ENCODE results near the gene IGF1R.

IGF1R gene

GRCh38 chr15:98714922-98715321 is 66.6 kb downstream of the IGF1R start:
- H3K36me3 ChIP-seq (replicated peaks; ENCODE audit: low read depth, low read length) = peaks cover 19% of the 10 kb centered on the region
- no peak overlapping the region for H3K27ac ChIP-seq (ENCODE audit: low read length)
- H2AFZ ChIP-seq (ENCODE audit: low read depth, low read length) = no peak overlapping the region
- peaks cover 63% of the 10 kb centered on the region for H4K20me1 ChIP-seq (ENCODE audit: insufficient read depth, low read length)
- H3K4me2 ChIP-seq (ENCODE audit: low read length) = no peak overlapping the region
- peaks cover 23% of the 10 kb centered on the region for H3K4me1 ChIP-seq (ENCODE audit: low read length)
- H3K27me3 ChIP-seq (ENCODE audit: low read depth, low read length) = no peaks in the 10 kb centered on the region
- no peak overlapping the region for H3K4me3 ChIP-seq (ENCODE audit: low read length)
- H3K9ac ChIP-seq (ENCODE audit: low read length) = no peak overlapping the region
- peaks cover 56% of the 10 kb centered on the region for H3K79me2 ChIP-seq (ENCODE audit: low read length)
- no peak for TF ChIP-seq EZH2phosphoT487 (IDR thresholded peaks at IDR 0.05; ENCODE audit: low read depth)
- TF ChIP-seq, protein P1, sequence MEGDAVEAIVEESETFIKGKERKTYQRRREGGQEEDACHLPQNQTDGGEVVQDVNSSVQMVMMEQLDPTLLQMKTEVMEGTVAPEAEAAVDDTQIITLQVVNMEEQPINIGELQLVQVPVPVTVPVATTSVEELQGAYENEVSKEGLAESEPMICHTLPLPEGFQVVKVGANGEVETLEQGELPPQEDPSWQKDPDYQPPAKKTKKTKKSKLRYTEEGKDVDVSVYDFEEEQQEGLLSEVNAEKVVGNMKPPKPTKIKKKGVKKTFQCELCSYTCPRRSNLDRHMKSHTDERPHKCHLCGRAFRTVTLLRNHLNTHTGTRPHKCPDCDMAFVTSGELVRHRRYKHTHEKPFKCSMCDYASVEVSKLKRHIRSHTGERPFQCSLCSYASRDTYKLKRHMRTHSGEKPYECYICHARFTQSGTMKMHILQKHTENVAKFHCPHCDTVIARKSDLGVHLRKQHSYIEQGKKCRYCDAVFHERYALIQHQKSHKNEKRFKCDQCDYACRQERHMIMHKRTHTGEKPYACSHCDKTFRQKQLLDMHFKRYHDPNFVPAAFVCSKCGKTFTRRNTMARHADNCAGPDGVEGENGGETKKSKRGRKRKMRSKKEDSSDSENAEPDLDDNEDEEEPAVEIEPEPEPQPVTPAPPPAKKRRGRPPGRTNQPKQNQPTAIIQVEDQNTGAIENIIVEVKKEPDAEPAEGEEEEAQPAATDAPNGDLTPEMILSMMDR (IDR thresholded peaks at IDR 0.05; ENCODE audit: low read depth, low read length) = no peak
- H3K9me3 ChIP-seq (ENCODE audit: insufficient read depth, low read length) = peaks cover 8% of the 10 kb centered on the region; the same call in 1 of the 2 replicates

DNA sequence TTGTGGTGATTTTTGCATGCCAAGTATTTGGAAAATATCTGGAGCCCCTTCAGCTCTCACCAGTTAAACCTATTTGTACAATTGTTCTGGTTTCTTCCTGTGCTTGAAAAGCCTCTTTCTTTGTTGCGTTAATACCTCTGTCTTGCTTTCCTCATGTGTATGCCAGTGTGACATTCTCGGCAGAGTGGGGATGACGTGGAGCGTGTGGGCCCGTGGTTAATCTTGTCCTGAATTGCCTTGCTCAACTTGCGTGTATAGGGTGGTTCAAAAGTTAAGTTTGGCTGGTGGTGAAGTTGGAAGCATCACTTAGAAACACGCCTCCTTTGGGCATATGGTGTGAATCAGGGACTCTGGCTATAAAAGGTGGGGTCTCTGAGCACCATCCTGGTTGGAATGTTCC is 67.1 kb downstream of the IGF1R start:
- TF ChIP-seq, protein P1 (IDR thresholded peaks at IDR 0.05; ENCODE audit: low read depth, low read length) = no peak
- TF ChIP-seq EZH2phosphoT487 (IDR thresholded peaks at IDR 0.05; ENCODE audit: low read depth) = no peak
- H4K20me1 ChIP-seq (ENCODE audit: insufficient read depth, low read length) = peaks cover 64% of the 10 kb centered on the region
- H3K27me3 ChIP-seq (ENCODE audit: low read depth, low read length) = no peaks in the 10 kb centered on the region
- no peak overlapping the region for H3K27ac ChIP-seq (ENCODE audit: low read length)
- H3K36me3 ChIP-seq (replicated peaks; ENCODE audit: low read depth, low read length) = peaks cover 19% of the 10 kb centered on the region
- H3K4me3 ChIP-seq (ENCODE audit: low read length) = no peak overlapping the region
- H3K79me2 ChIP-seq (ENCODE audit: low read length) = peaks cover 56% of the 10 kb centered on the region
- H3K4me2 ChIP-seq (ENCODE audit: low read length) = peak overlapping the region; percentile 45; the same call in 1 of the 2 replicates
- no peak overlapping the region for H2AFZ ChIP-seq (ENCODE audit: low read depth, low read length)
- peaks cover 23% of the 10 kb centered on the region for H3K4me1 ChIP-seq (ENCODE audit: low read length)
- H3K9me3 ChIP-seq (ENCODE audit: insufficient read depth, low read length) = peaks cover 8% of the 10 kb centered on the region; the same call in 1 of the 2 replicates
- H3K9ac ChIP-seq (ENCODE audit: low read length) = no peak overlapping the region

DNA sequence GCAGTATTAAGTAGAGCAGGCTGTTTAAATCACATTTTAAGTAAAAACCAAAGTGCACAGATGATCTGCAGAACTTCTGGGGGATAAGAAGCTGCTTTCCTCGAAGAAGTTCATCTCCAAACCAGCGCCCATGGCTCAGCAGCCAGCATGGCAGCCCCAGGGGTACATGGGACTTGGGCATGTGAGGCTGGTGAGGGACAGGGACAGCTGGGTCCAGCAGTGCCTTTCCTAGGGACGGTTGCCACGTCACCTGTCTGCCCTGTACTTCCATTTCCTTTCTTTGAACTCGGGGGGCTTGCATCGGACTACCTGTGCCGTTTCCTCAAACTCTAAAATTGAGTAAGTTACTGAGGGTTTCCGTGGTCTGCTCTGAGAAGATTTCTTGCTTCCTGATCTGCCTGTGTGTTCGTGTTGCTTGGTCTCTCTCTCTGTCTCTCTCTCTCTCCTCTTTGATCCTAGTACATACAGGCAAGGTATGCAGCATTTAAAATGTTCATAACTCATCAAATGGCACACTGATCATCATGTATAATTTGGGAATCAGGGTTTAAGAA is 67.6 kb downstream of the IGF1R start:
- H3K27ac ChIP-seq (ENCODE audit: low read length) = no peak overlapping the region
- TF ChIP-seq EZH2phosphoT487 (IDR thresholded peaks at IDR 0.05; ENCODE audit: low read depth) = no peak
- TF ChIP-seq, protein P1 (IDR thresholded peaks at IDR 0.05; ENCODE audit: low read depth, low read length) = no peak
- peak overlapping the region; percentile 31 for H3K4me3 ChIP-seq (ENCODE audit: low read length)
- H3K27me3 ChIP-seq (ENCODE audit: low read depth, low read length) = no peaks in the 10 kb centered on the region
- no peak overlapping the region for H3K9ac ChIP-seq (ENCODE audit: low read length)
- peaks cover 18% of the 10 kb centered on the region for H3K36me3 ChIP-seq (replicated peaks; ENCODE audit: low read depth, low read length)
- peaks cover 65% of the 10 kb centered on the region for H4K20me1 ChIP-seq (ENCODE audit: insufficient read depth, low read length)
- H3K9me3 ChIP-seq (ENCODE audit: insufficient read depth, low read length) = peaks cover 8% of the 10 kb centered on the region; the same call in 1 of the 2 replicates
- no peak overlapping the region for H2AFZ ChIP-seq (ENCODE audit: low read depth, low read length)
- peak overlapping the region; percentile 45 for H3K4me2 ChIP-seq (ENCODE audit: low read length)
- H3K79me2 ChIP-seq (ENCODE audit: low read length) = peaks cover 55% of the 10 kb centered on the region
- H3K4me1 ChIP-seq (ENCODE audit: low read length) = peaks cover 23% of the 10 kb centered on the region

- Histone ChIP-seq H3K4me1 (ENCODE audit: low read length) (peaks cover 23% of the 10 kb centered on the region), H3K27ac (ENCODE audit: low read length) (no peak overlapping the region), H3K36me3 (replicated peaks; ENCODE audit: low read depth, low read length) (peaks cover 4% of the 10 kb centered on the region), H2AFZ (ENCODE audit: low read depth, low read length) (no peak overlapping the region), H3K9me3 (ENCODE audit: insufficient read depth, low read length) (no peaks in the 10 kb centered on the region; the same call in 1 of the 2 replicates), H3K9ac (ENCODE audit: low read length) (no peak overlapping the region), H3K4me3 (ENCODE audit: low read length) (no peak overlapping the region), H3K27me3 (ENCODE audit: low read depth, low read length) (no peaks in the 10 kb centered on the region), H3K79me2 (ENCODE audit: low read length) (peaks cover 55% of the 10 kb centered on the region), H4K20me1 (ENCODE audit: insufficient read depth, low read length) (peaks cover 60% of the 10 kb centered on the region), H3K4me2 (ENCODE audit: low read length) (no peak overlapping the region)
- TF ChIP-seq, protein P1 (IDR thresholded peaks at IDR 0.05; ENCODE audit: low read depth, low read length) = no peak
- TF ChIP-seq EZH2phosphoT487 (IDR thresholded peaks at IDR 0.05; ENCODE audit: low read depth) = no peak
These were observed 69.0 kb downstream of the IGF1R start for GRCh38 chr15:98717371-98717770.
